CD4-positive, alpha-beta memory T cell (primary cell): ENCODE measurements around the gene ABCG5. TPM values are rescaled to one million over a fixed set of nuclear protein-coding genes. Genes with fewer than 3 reads are reported as not detected.
A peak's percentile ranks its signal among the peaks of the same experiment; 100 is the strongest.

ENCODE experiments used
- CTCF ChIA-PET: fragments of 350-600 bp; sonication (Branson Sonifier 250); formaldehyde crosslinking; loops from one replicate; lab custom pipeline; 2021; ENCODE audit warnings: inconsistent platforms; ENCODE audit not compliant: partially characterized antibody; lab: Charles Lee
- POLR2A ChIA-PET: fragments of 350-600 bp; sonication (Branson Sonifier 250); formaldehyde crosslinking; loops from one replicate; lab custom pipeline; 2021; ENCODE audit not compliant: partially characterized antibody; lab: Charles Lee
- DNase-seq, 5 donors: peaks; one replicate each; pipeline versions ENCODE4 v3.0.0 to v3.0.0-alpha.2; 2020 to 2022; ENCODE audit warnings: mixed read lengths in 1 of 5
- H3K27ac ChIP-seq: one replicate; pipeline ENCODE4 v1.7.0; 2013; ENCODE audit warnings: low read depth, low read length
- H3K27me3 ChIP-seq: 2 replicates; pipeline ENCODE4 v1.7.0; 2013; ENCODE audit warnings: mild to moderate bottlenecking, low read length, moderate library complexity; ENCODE audit not compliant: insufficient read depth
- H3K36me3 ChIP-seq: 2 replicates; pipeline ENCODE4 v1.7.0; 2013; ENCODE audit warnings: mild to moderate bottlenecking, low read length, moderate library complexity; ENCODE audit not compliant: insufficient read depth
- H3K4me1 ChIP-seq: 2 replicates; pipeline ENCODE4 v1.7.0; 2013; ENCODE audit warnings: mild to moderate bottlenecking, low read length, moderate library complexity; ENCODE audit not compliant: insufficient read depth
- H3K4me3 ChIP-seq, 2 donors: one replicate each; pipeline ENCODE4 v1.7.0; 2013; ENCODE audit warnings: low read length in 2 of 2, mild to moderate bottlenecking in 1 of 2
- H3K9me3 ChIP-seq, 2 donors: one replicate each; pipeline ENCODE4 v1.7.0; 2013; ENCODE audit warnings: low read length in 2 of 2, control low read depth in 1 of 2; ENCODE audit not compliant: control insufficient read depth in 1 of 2
- H3K27ac Mint-ChIP-seq, 7 donors: one replicate each; pipeline ENCODE4 v1.8.0; 2020 to 2021; ENCODE audit warnings: mixed read lengths in 7 of 7, mild to moderate bottlenecking in 6 of 7, inconsistent platforms in 3 of 7, moderate library complexity in 3 of 7
- H3K27me3 Mint-ChIP-seq, 2 donors: one replicate each; pipeline ENCODE4 v1.8.0; 2020 to 2021; ENCODE audit warnings: mixed read lengths in 2 of 2
- H3K36me3 Mint-ChIP-seq, 2 donors: one replicate each; pipeline ENCODE4 v1.8.0; 2020 to 2021; ENCODE audit warnings: mixed read lengths in 2 of 2, inconsistent platforms in 1 of 2, mild to moderate bottlenecking in 1 of 2
- H3K4me1 Mint-ChIP-seq, 4 donors: one replicate each; pipeline ENCODE4 v1.8.0; 2020 to 2021; ENCODE audit warnings: mixed read lengths in 4 of 4, mild to moderate bottlenecking in 1 of 4
- H3K4me3 Mint-ChIP-seq, 8 donors: one replicate each; pipeline ENCODE4 v1.8.0; 2020 to 2021; ENCODE audit warnings: mixed read lengths in 8 of 8, mild to moderate bottlenecking in 7 of 8, moderate library complexity in 6 of 8, inconsistent platforms in 3 of 8
- H3K9me3 Mint-ChIP-seq, 8 donors: one replicate each; pipeline ENCODE4 v1.8.0; 2020 to 2021; ENCODE audit warnings: mixed read lengths in 8 of 8, mild to moderate bottlenecking in 5 of 8, inconsistent platforms in 3 of 8, moderate library complexity in 1 of 8
- intact Hi-C: fragments of 100-400 bp; cut with micrococcal nuclease; formaldehyde crosslinking; loops from one replicate; pipeline ENCODE4 v1.15.1; 2023
- polyA plus RNA-seq, 2 donors: library from polyadenylated mRNA; unstranded; fragments of 300-500 nt; fragmentation: Illumina TruSeq; gene quantifications; one replicate each; pipeline ENCODE4 v1.2.3, GENCODE V29; 2021
- total RNA-seq, 2 experiments: library from RNA; stranded (reverse); gene quantifications; one replicate each; pipeline ENCODE4 v1.2.3, GENCODE V29; 2021

Gene ABCG5
- total and polyA plus RNA-seq, 4 experiments from 2014 or later = not detected

- H3K27me3 Mint-ChIP-seq = peaks cover 2 to 23% of the 10 kb centered on the region in 2 donors
- CTCF ChIA-PET = interaction anchor here (0.7 kb wide), 1 partner anchor 205 kb away, joined by 3 read pairs; no protein-coding TSS in a partner anchor
Measured at GRCh38 chr2:43879261-43879660, 40.6 kb upstream of the ABCG5 start.

GRCh38 chr2:43877782-43878464 lies 39.3 kb upstream of the ABCG5 start:
- ChIA-PET CTCF (interaction anchor here (0.7 to 1.5 kb wide), 5 partner anchors 13 to 1079 kb away, joined by 3 to 8 read pairs (median 3); partner anchors contain the start of gene DYNC2LI1), POLR2A (no interaction called here)
- H3K9me3 ChIP-seq = no peaks in the 10 kb centered on the region
- no peaks in the 10 kb centered on the region for H3K4me1 ChIP-seq
- H3K27ac Mint-ChIP-seq = peak overlapping the region in 1 of 7 donors; percentile 74
- H3K27me3 Mint-ChIP-seq = peaks cover 4 to 29% of the 10 kb centered on the region in 2 donors
- H3K36me3 Mint-ChIP-seq = no peaks in the 10 kb centered on the region
- no peak overlapping the region for H3K27ac ChIP-seq
- intact Hi-C loops = no loop called here
- H3K27me3 ChIP-seq = no peaks in the 10 kb centered on the region
- peak in 4 of 5 donors; percentile 24 to 47 (median 42) for DNase-seq
- H3K36me3 ChIP-seq = no peaks in the 10 kb centered on the region
- H3K4me1 Mint-ChIP-seq = peaks cover 3 to 6% (median 4%) of the 10 kb centered on the region in 4 donors
- no peak overlapping the region for H3K4me3 ChIP-seq
- peaks cover 0 to 2% (median 0%) of the 10 kb centered on the region in 8 donors for H3K9me3 Mint-ChIP-seq
- H3K4me3 Mint-ChIP-seq = peak overlapping the region in 4 of 8 donors; percentile 15 to 60 (median 40)

More at GRCh38 chr2:43879261-43879660, 40.6 kb upstream of the ABCG5 start:
- Mint-ChIP-seq H3K4me3 (no peak overlapping the region), H3K9me3 (peaks cover 0 to 2% (median 0%) of the 10 kb centered on the region in 8 donors), H3K36me3 (no peaks in the 10 kb centered on the region), H3K4me1 (peaks cover 3 to 6% (median 4%) of the 10 kb centered on the region in 4 donors), H3K27ac (no peak overlapping the region)
- Histone ChIP-seq H3K4me3 (no peak overlapping the region), H3K27ac (no peak overlapping the region), H3K4me1 (no peaks in the 10 kb centered on the region), H3K27me3 (no peaks in the 10 kb centered on the region), H3K36me3 (no peaks in the 10 kb centered on the region), H3K9me3 (no peaks in the 10 kb centered on the region)
- no peak for DNase-seq
- POLR2A ChIA-PET = no interaction called here
- intact Hi-C loops = no loop called here

GRCh38 chr2:43874776-43875451 lies 36.3 kb upstream of the ABCG5 start:
- POLR2A ChIA-PET = no interaction called here

GRCh38 chr2:43872151-43872550 lies 33.5 kb upstream of the ABCG5 start:
- no peak overlapping the region for H3K4me3 Mint-ChIP-seq
- ChIA-PET POLR2A (no interaction called here), CTCF (no interaction called here)
- no peaks in the 10 kb centered on the region for H3K4me1 Mint-ChIP-seq
- H3K9me3 ChIP-seq = no peaks in the 10 kb centered on the region
- H3K9me3 Mint-ChIP-seq = no peaks in the 10 kb centered on the region
- intact Hi-C loops = no loop called here
- H3K27ac Mint-ChIP-seq = no peak overlapping the region
- no peak overlapping the region for H3K27ac ChIP-seq
- peaks cover 7 to 39% of the 10 kb centered on the region in 2 donors for H3K27me3 Mint-ChIP-seq
- no peak for DNase-seq
- H3K27me3 ChIP-seq = no peaks in the 10 kb centered on the region
- no peak overlapping the region for H3K4me3 ChIP-seq
- no peaks in the 10 kb centered on the region for H3K36me3 Mint-ChIP-seq
- no peaks in the 10 kb centered on the region for H3K4me1 ChIP-seq
- H3K36me3 ChIP-seq = no peaks in the 10 kb centered on the region

More at GRCh38 chr2:43874776-43875451, 36.3 kb upstream of the ABCG5 start:
- Histone ChIP-seq H3K4me1 (no peaks in the 10 kb centered on the region), H3K9me3 (no peaks in the 10 kb centered on the region), H3K4me3 (no peak overlapping the region), H3K27me3 (no peaks in the 10 kb centered on the region), H3K27ac (no peak overlapping the region), H3K36me3 (no peaks in the 10 kb centered on the region)
- intact Hi-C loops = no loop called here
- peaks cover 3 to 6% (median 4%) of the 10 kb centered on the region in 4 donors for H3K4me1 Mint-ChIP-seq
- H3K9me3 Mint-ChIP-seq = no peaks in the 10 kb centered on the region
- no peak overlapping the region for H3K27ac Mint-ChIP-seq
- H3K27me3 Mint-ChIP-seq = peaks cover 6 to 34% of the 10 kb centered on the region in 2 donors
- CTCF ChIA-PET = no interaction called here
- no peak for DNase-seq
- no peak overlapping the region for H3K4me3 Mint-ChIP-seq
- H3K36me3 Mint-ChIP-seq = no peaks in the 10 kb centered on the region

- Mint-ChIP-seq H3K4me3 (no peak overlapping the region), H3K36me3 (no peaks in the 10 kb centered on the region), H3K9me3 (no peaks in the 10 kb centered on the region), H3K4me1 (no peaks in the 10 kb centered on the region), H3K27ac (no peak overlapping the region), H3K27me3 (peaks cover 25 to 32% of the 10 kb centered on the region in 2 donors)
- no peak for DNase-seq
- H3K4me3 ChIP-seq = no peak overlapping the region
- ChIA-PET POLR2A (no interaction called here), CTCF (no interaction called here)
- no peaks in the 10 kb centered on the region for H3K9me3 ChIP-seq
- intact Hi-C loops = no loop called here
- H3K27ac ChIP-seq = no peak overlapping the region
- H3K27me3 ChIP-seq = no peaks in the 10 kb centered on the region
- H3K4me1 ChIP-seq = no peaks in the 10 kb centered on the region
- H3K36me3 ChIP-seq = no peaks in the 10 kb centered on the region
Measured at GRCh38 chr2:43855292-43855691, 16.7 kb upstream of the ABCG5 start.

- Mint-ChIP-seq H3K27ac (no peak overlapping the region), H3K27me3 (peaks cover 25 to 30% of the 10 kb centered on the region in 2 donors), H3K4me1 (no peaks in the 10 kb centered on the region), H3K36me3 (no peaks in the 10 kb centered on the region), H3K9me3 (no peaks in the 10 kb centered on the region), H3K4me3 (no peak overlapping the region)
- intact Hi-C loops = no loop called here
- Histone ChIP-seq H3K4me3 (no peak overlapping the region), H3K9me3 (no peaks in the 10 kb centered on the region), H3K36me3 (no peaks in the 10 kb centered on the region), H3K27ac (no peak overlapping the region), H3K4me1 (no peaks in the 10 kb centered on the region), H3K27me3 (no peaks in the 10 kb centered on the region)
- ChIA-PET POLR2A (no interaction called here), CTCF (no interaction called here)
- no peak for DNase-seq
Measured at GRCh38 chr2:43854671-43855070, 16.0 kb upstream of the ABCG5 start.
